Measurements from ENCODE around the gene FKBP1A.

The FKBP1A gene

GRCh38 chr20:1392693-1393506, at the start of gene FKBP1A:
Gene FKBP1A, minus strand, starts transcription at chr20:1393054. Its CDS starts 56 bp downstream, at chr20:1392998.
- H3K27ac ChIP-seq (ENCODE audit: low read length): peak within 1 kb of the TSS; percentile 62
- H3K9ac ChIP-seq (ENCODE audit: low read length in 2 of 2): peak within 1 kb of the TSS; percentile 56 to 95
- H3K4me3 ChIP-seq (ENCODE audit: low read length in 2 of 2): peak within 1 kb of the TSS; percentile 85 to 93
- peaks cover 45% of the 10 kb centered on the region for H3K4me1 ChIP-seq (ENCODE audit: control insufficient read depth, insufficient read depth, low read length)
- H3K27me3 ChIP-seq (ENCODE audit: control insufficient read depth in 1 of 2, insufficient read depth in 2 of 2, low read length in 2 of 2): peaks cover 0 to 2% of the 10 kb centered on the region in 2 donors
- H3K9me3 ChIP-seq (ENCODE audit: control insufficient read depth in 2 of 2, low read length in 2 of 2): no peaks in the 10 kb centered on the region
- H3K36me3 ChIP-seq (ENCODE audit: control insufficient read depth in 2 of 2, insufficient read depth in 2 of 2, low read length in 2 of 2): peaks cover 3 to 6% of the 10 kb centered on the region in 2 donors

- Histone ChIP-seq H3K9ac (ENCODE audit: low read length in 2 of 2) (no peak overlapping the region), H3K4me3 (ENCODE audit: low read length in 2 of 2) (no peak overlapping the region), H3K27ac (ENCODE audit: low read length) (no peak overlapping the region), H3K36me3 (ENCODE audit: control insufficient read depth in 2 of 2, insufficient read depth in 2 of 2, low read length in 2 of 2) (peaks cover 43 to 61% of the 10 kb centered on the region in 2 donors), H3K9me3 (ENCODE audit: control insufficient read depth in 2 of 2, low read length in 2 of 2) (no peaks in the 10 kb centered on the region), H3K27me3 (ENCODE audit: control insufficient read depth in 1 of 2, insufficient read depth in 2 of 2, low read length in 2 of 2) (no peaks in the 10 kb centered on the region), H3K4me1 (ENCODE audit: control insufficient read depth, insufficient read depth, low read length) (peaks cover 1% of the 10 kb centered on the region)
Measured at GRCh38 chr20:1442304-1442703, 49.5 kb upstream of the FKBP1A start.

GRCh38 chr20:1441133-1441532, 48.3 kb upstream of the FKBP1A start:
- H3K27ac ChIP-seq (ENCODE audit: low read length): no peak overlapping the region
- peaks cover 31 to 51% of the 10 kb centered on the region in 2 donors for H3K36me3 ChIP-seq (ENCODE audit: control insufficient read depth in 2 of 2, insufficient read depth in 2 of 2, low read length in 2 of 2)
- H3K4me3 ChIP-seq (ENCODE audit: low read length in 2 of 2): no peak overlapping the region
- H3K9me3 ChIP-seq (ENCODE audit: control insufficient read depth in 2 of 2, low read length in 2 of 2): no peaks in the 10 kb centered on the region
- H3K9ac ChIP-seq (ENCODE audit: low read length in 2 of 2): no peak overlapping the region
- peaks cover 2% of the 10 kb centered on the region for H3K4me1 ChIP-seq (ENCODE audit: control insufficient read depth, insufficient read depth, low read length)
- no peaks in the 10 kb centered on the region for H3K27me3 ChIP-seq (ENCODE audit: control insufficient read depth in 1 of 2, insufficient read depth in 2 of 2, low read length in 2 of 2)

- Histone ChIP-seq H3K4me3 (ENCODE audit: low read length in 2 of 2) (no peak overlapping the region), H3K9ac (ENCODE audit: low read length in 2 of 2) (no peak overlapping the region), H3K9me3 (ENCODE audit: control insufficient read depth in 2 of 2, low read length in 2 of 2) (no peaks in the 10 kb centered on the region), H3K36me3 (ENCODE audit: control insufficient read depth in 2 of 2, insufficient read depth in 2 of 2, low read length in 2 of 2) (peaks cover 22 to 40% of the 10 kb centered on the region in 2 donors), H3K4me1 (ENCODE audit: control insufficient read depth, insufficient read depth, low read length) (peaks cover 2% of the 10 kb centered on the region), H3K27ac (ENCODE audit: low read length) (no peak overlapping the region), H3K27me3 (ENCODE audit: control insufficient read depth in 1 of 2, insufficient read depth in 2 of 2, low read length in 2 of 2) (no peaks in the 10 kb centered on the region)
Measured at GRCh38 chr20:1440024-1440423, 47.2 kb upstream of the FKBP1A start.

GRCh38 chr20:1438361-1438760, 45.5 kb upstream of the FKBP1A start:
- Histone ChIP-seq H3K27ac (ENCODE audit: low read length) (no peak overlapping the region), H3K9me3 (ENCODE audit: control insufficient read depth in 2 of 2, low read length in 2 of 2) (no peaks in the 10 kb centered on the region), H3K27me3 (ENCODE audit: control insufficient read depth in 1 of 2, insufficient read depth in 2 of 2, low read length in 2 of 2) (no peaks in the 10 kb centered on the region), H3K9ac (ENCODE audit: low read length in 2 of 2) (no peak overlapping the region), H3K4me3 (ENCODE audit: low read length in 2 of 2) (no peak overlapping the region), H3K36me3 (ENCODE audit: control insufficient read depth in 2 of 2, insufficient read depth in 2 of 2, low read length in 2 of 2) (peaks cover 9 to 23% of the 10 kb centered on the region in 2 donors), H3K4me1 (ENCODE audit: control insufficient read depth, insufficient read depth, low read length) (peaks cover 2% of the 10 kb centered on the region)

- Histone ChIP-seq H3K27me3 (ENCODE audit: control insufficient read depth in 1 of 2, insufficient read depth in 2 of 2, low read length in 2 of 2) (no peaks in the 10 kb centered on the region), H3K9me3 (ENCODE audit: control insufficient read depth in 2 of 2, low read length in 2 of 2) (no peaks in the 10 kb centered on the region), H3K27ac (ENCODE audit: low read length) (no peak overlapping the region), H3K9ac (ENCODE audit: low read length in 2 of 2) (no peak overlapping the region), H3K4me3 (ENCODE audit: low read length in 2 of 2) (no peak overlapping the region), H3K4me1 (ENCODE audit: control insufficient read depth, insufficient read depth, low read length) (peaks cover 2% of the 10 kb centered on the region), H3K36me3 (ENCODE audit: control insufficient read depth in 2 of 2, insufficient read depth in 2 of 2, low read length in 2 of 2) (peaks cover 6 to 16% of the 10 kb centered on the region in 2 donors)
Measured at GRCh38 chr20:1437235-1437904, 44.5 kb upstream of the FKBP1A start.

GRCh38 chr20:1436263-1436662, 43.4 kb upstream of the FKBP1A start:
- Histone ChIP-seq H3K27ac (ENCODE audit: low read length) (no peak overlapping the region), H3K9ac (ENCODE audit: low read length in 2 of 2) (no peak overlapping the region)

GRCh38 chr20:1435337-1435699, 42.5 kb upstream of the FKBP1A start:
- Histone ChIP-seq H3K27ac (ENCODE audit: low read length) (no peak overlapping the region), H3K27me3 (ENCODE audit: control insufficient read depth in 1 of 2, insufficient read depth in 2 of 2, low read length in 2 of 2) (no peaks in the 10 kb centered on the region), H3K9ac (ENCODE audit: low read length in 2 of 2) (no peak overlapping the region), H3K36me3 (ENCODE audit: control insufficient read depth in 2 of 2, insufficient read depth in 2 of 2, low read length in 2 of 2) (peaks cover 6 to 9% of the 10 kb centered on the region in 2 donors), H3K9me3 (ENCODE audit: control insufficient read depth in 2 of 2, low read length in 2 of 2) (no peaks in the 10 kb centered on the region), H3K4me3 (ENCODE audit: low read length in 2 of 2) (no peak overlapping the region), H3K4me1 (ENCODE audit: control insufficient read depth, insufficient read depth, low read length) (peaks cover 2% of the 10 kb centered on the region)

More at GRCh38 chr20:1436263-1436662, 43.4 kb upstream of the FKBP1A start:
- no peaks in the 10 kb centered on the region for H3K27me3 ChIP-seq (ENCODE audit: control insufficient read depth in 1 of 2, insufficient read depth in 2 of 2, low read length in 2 of 2)
- H3K36me3 ChIP-seq (ENCODE audit: control insufficient read depth in 2 of 2, insufficient read depth in 2 of 2, low read length in 2 of 2): peaks cover 6 to 9% of the 10 kb centered on the region in 2 donors
- H3K4me1 ChIP-seq (ENCODE audit: control insufficient read depth, insufficient read depth, low read length): peaks cover 2% of the 10 kb centered on the region
- H3K9me3 ChIP-seq (ENCODE audit: control insufficient read depth in 2 of 2, low read length in 2 of 2): no peaks in the 10 kb centered on the region
- no peak overlapping the region for H3K4me3 ChIP-seq (ENCODE audit: low read length in 2 of 2)

- H3K36me3 ChIP-seq (ENCODE audit: control insufficient read depth in 2 of 2, insufficient read depth in 2 of 2, low read length in 2 of 2): peaks cover 4 to 6% of the 10 kb centered on the region in 2 donors
- H3K4me1 ChIP-seq (ENCODE audit: control insufficient read depth, insufficient read depth, low read length): peaks cover 2% of the 10 kb centered on the region
- H3K4me3 ChIP-seq (ENCODE audit: low read length in 2 of 2): no peak overlapping the region
- no peak overlapping the region for H3K27ac ChIP-seq (ENCODE audit: low read length)
- H3K27me3 ChIP-seq (ENCODE audit: control insufficient read depth in 1 of 2, insufficient read depth in 2 of 2, low read length in 2 of 2): no peaks in the 10 kb centered on the region
- no peaks in the 10 kb centered on the region for H3K9me3 ChIP-seq (ENCODE audit: control insufficient read depth in 2 of 2, low read length in 2 of 2)
- no peak overlapping the region for H3K9ac ChIP-seq (ENCODE audit: low read length in 2 of 2)
Measured at GRCh38 chr20:1434571-1435336, 41.9 kb upstream of the FKBP1A start.

- Histone ChIP-seq H3K27ac (ENCODE audit: low read length) (no peak overlapping the region), H3K4me1 (ENCODE audit: control insufficient read depth, insufficient read depth, low read length) (no peaks in the 10 kb centered on the region), H3K4me3 (ENCODE audit: low read length in 2 of 2) (no peak overlapping the region), H3K9ac (ENCODE audit: low read length in 2 of 2) (no peak overlapping the region), H3K36me3 (ENCODE audit: control insufficient read depth in 2 of 2, insufficient read depth in 2 of 2, low read length in 2 of 2) (peaks cover 0 to 6% of the 10 kb centered on the region in 2 donors), H3K9me3 (ENCODE audit: control insufficient read depth in 2 of 2, low read length in 2 of 2) (no peaks in the 10 kb centered on the region), H3K27me3 (ENCODE audit: control insufficient read depth in 1 of 2, insufficient read depth in 2 of 2, low read length in 2 of 2) (no peaks in the 10 kb centered on the region)
Measured at GRCh38 chr20:1431158-1431557, 38.3 kb upstream of the FKBP1A start.
